T-helper 2 cell treated with Interferon-gamma antibody and Interleukin-4, amounts not matched to agents 5 μg/mL and 100 μg/mL, for 36 hours (primary cell): ENCODE measurements around the gene GPR78.

Source experiments
- DNase-seq: peaks from one replicate; pipeline ENCODE4 v3.0.0; 2021; ENCODE audit warnings: low spot score
- H3K27ac Mint-ChIP-seq: one replicate; pipeline ENCODE4 v1.8.0; 2021; ENCODE audit warnings: mild to moderate bottlenecking, mixed read lengths
- H3K27me3 Mint-ChIP-seq: one replicate; pipeline ENCODE4 v1.8.0; 2021; ENCODE audit warnings: low read depth, mixed read lengths
- H3K36me3 Mint-ChIP-seq: one replicate; pipeline ENCODE4 v1.8.0; 2021; ENCODE audit warnings: low read depth, mixed read lengths
- H3K4me1 Mint-ChIP-seq: one replicate; pipeline ENCODE4 v1.8.0; 2021; ENCODE audit warnings: low read depth, mixed read lengths
- H3K4me3 Mint-ChIP-seq: one replicate; pipeline ENCODE4 v1.8.0; 2022; ENCODE audit warnings: mild to moderate bottlenecking, moderate library complexity, mixed read lengths
- H3K9me3 Mint-ChIP-seq: one replicate; pipeline ENCODE4 v1.8.0; 2021; ENCODE audit warnings: mixed read lengths

GPR78 gene

GRCh38 chr4:8582436-8582835 is 2.2 kb downstream of the GPR78 start:
- H3K36me3 Mint-ChIP-seq, result no peaks in the 10 kb centered on the region
- H3K27ac Mint-ChIP-seq, result no peak overlapping the region
- no peaks in the 10 kb centered on the region for H3K4me1 Mint-ChIP-seq
- H3K27me3 Mint-ChIP-seq, result no peaks in the 10 kb centered on the region
- no peaks in the 10 kb centered on the region for H3K9me3 Mint-ChIP-seq
- DNase-seq, result no peak
- H3K4me3 Mint-ChIP-seq, result no peak overlapping the region

- Mint-ChIP-seq H3K9me3 (no peaks in the 10 kb centered on the region), H3K36me3 (no peaks in the 10 kb centered on the region), H3K27me3 (no peaks in the 10 kb centered on the region)
These were observed 2.9 kb downstream of the GPR78 start for GRCh38 chr4:8582941-8583654.

GRCh38 chr4:8583655-8584025 is 3.4 kb downstream of the GPR78 start:
- Mint-ChIP-seq H3K27me3 (no peaks in the 10 kb centered on the region), H3K36me3 (no peaks in the 10 kb centered on the region), H3K27ac (no peak overlapping the region), H3K4me3 (no peak overlapping the region), H3K9me3 (no peaks in the 10 kb centered on the region), H3K4me1 (no peaks in the 10 kb centered on the region)
- DNase-seq, result no peak

More at GRCh38 chr4:8582941-8583654, 2.9 kb downstream of the GPR78 start:
- DNase-seq, result no peak
- Mint-ChIP-seq H3K4me1 (no peaks in the 10 kb centered on the region), H3K27ac (no peak overlapping the region), H3K4me3 (no peak overlapping the region)

GRCh38 chr4:8585186-8585585 is 5.0 kb downstream of the GPR78 start:
- no peaks in the 10 kb centered on the region for H3K36me3 Mint-ChIP-seq
- H3K4me1 Mint-ChIP-seq, result no peaks in the 10 kb centered on the region
- no peaks in the 10 kb centered on the region for H3K27me3 Mint-ChIP-seq
- no peaks in the 10 kb centered on the region for H3K9me3 Mint-ChIP-seq
- no peak overlapping the region for H3K27ac Mint-ChIP-seq
- no peak for DNase-seq
- H3K4me3 Mint-ChIP-seq, result no peak overlapping the region

GRCh38 chr4:8585721-8586212 is 5.6 kb downstream of the GPR78 start:
- Mint-ChIP-seq H3K4me1 (no peaks in the 10 kb centered on the region), H3K4me3 (no peak overlapping the region), H3K27me3 (peaks cover 5% of the 10 kb centered on the region), H3K9me3 (no peaks in the 10 kb centered on the region), H3K27ac (no peak overlapping the region), H3K36me3 (no peaks in the 10 kb centered on the region)
- no peak for DNase-seq

- Mint-ChIP-seq H3K9me3 (no peaks in the 10 kb centered on the region), H3K27me3 (peaks cover 6% of the 10 kb centered on the region), H3K4me3 (no peak overlapping the region), H3K36me3 (no peaks in the 10 kb centered on the region), H3K4me1 (no peaks in the 10 kb centered on the region), H3K27ac (no peak overlapping the region)
- DNase-seq, result no peak
These were observed 6.1 kb downstream of the GPR78 start for GRCh38 chr4:8586246-8586645.

GRCh38 chr4:8586671-8587468 is 6.7 kb downstream of the GPR78 start:
- H3K36me3 Mint-ChIP-seq, result no peaks in the 10 kb centered on the region
- H3K9me3 Mint-ChIP-seq, result no peaks in the 10 kb centered on the region
- DNase-seq, result no peak
- H3K4me3 Mint-ChIP-seq, result no peak overlapping the region
- no peak overlapping the region for H3K27ac Mint-ChIP-seq
- H3K27me3 Mint-ChIP-seq, result peaks cover 12% of the 10 kb centered on the region
- H3K4me1 Mint-ChIP-seq, result no peaks in the 10 kb centered on the region

- H3K9me3 Mint-ChIP-seq, result no peaks in the 10 kb centered on the region
- H3K4me1 Mint-ChIP-seq, result no peaks in the 10 kb centered on the region
- no peak for DNase-seq
- peaks cover 12% of the 10 kb centered on the region for H3K27me3 Mint-ChIP-seq
- H3K4me3 Mint-ChIP-seq, result no peak overlapping the region
- H3K27ac Mint-ChIP-seq, result no peak overlapping the region
- no peaks in the 10 kb centered on the region for H3K36me3 Mint-ChIP-seq
These were observed 7.4 kb downstream of the GPR78 start for GRCh38 chr4:8587469-8588195.

- Mint-ChIP-seq H3K9me3 (no peaks in the 10 kb centered on the region), H3K4me3 (no peak overlapping the region), H3K4me1 (no peaks in the 10 kb centered on the region), H3K27me3 (peaks cover 12% of the 10 kb centered on the region), H3K27ac (no peak overlapping the region), H3K36me3 (no peaks in the 10 kb centered on the region)
- DNase-seq, result no peak
These were observed 7.9 kb downstream of the GPR78 start for GRCh38 chr4:8588196-8588470.

- Mint-ChIP-seq H3K36me3 (no peaks in the 10 kb centered on the region), H3K9me3 (no peaks in the 10 kb centered on the region), H3K4me1 (no peaks in the 10 kb centered on the region), H3K27me3 (peaks cover 20% of the 10 kb centered on the region), H3K4me3 (no peak overlapping the region), H3K27ac (no peak overlapping the region)
- DNase-seq, result no peak
These were observed 9.1 kb downstream of the GPR78 start for GRCh38 chr4:8589336-8589735.

GRCh38 chr4:8589823-8590545 is 9.8 kb downstream of the GPR78 start:
- Mint-ChIP-seq H3K4me1 (no peaks in the 10 kb centered on the region), H3K4me3 (no peak overlapping the region), H3K27me3 (peaks cover 22% of the 10 kb centered on the region), H3K27ac (no peak overlapping the region), H3K36me3 (no peaks in the 10 kb centered on the region), H3K9me3 (no peaks in the 10 kb centered on the region)
- no peak for DNase-seq

GRCh38 chr4:8590546-8590880 is 10.3 kb downstream of the GPR78 start:
- H3K27me3 Mint-ChIP-seq, result peaks cover 22% of the 10 kb centered on the region

GRCh38 chr4:8591114-8591513 is 10.9 kb downstream of the GPR78 start:
- no peak for DNase-seq
- peaks cover 22% of the 10 kb centered on the region for H3K27me3 Mint-ChIP-seq
- H3K4me3 Mint-ChIP-seq, result no peak overlapping the region
- H3K27ac Mint-ChIP-seq, result no peak overlapping the region
- H3K9me3 Mint-ChIP-seq, result no peaks in the 10 kb centered on the region
- H3K4me1 Mint-ChIP-seq, result no peaks in the 10 kb centered on the region
- H3K36me3 Mint-ChIP-seq, result no peaks in the 10 kb centered on the region

More at GRCh38 chr4:8590546-8590880, 10.3 kb downstream of the GPR78 start:
- no peak for DNase-seq
- no peak overlapping the region for H3K27ac Mint-ChIP-seq
- no peaks in the 10 kb centered on the region for H3K4me1 Mint-ChIP-seq
- no peak overlapping the region for H3K4me3 Mint-ChIP-seq
- H3K36me3 Mint-ChIP-seq, result no peaks in the 10 kb centered on the region
- H3K9me3 Mint-ChIP-seq, result no peaks in the 10 kb centered on the region
